LNCaP clone FGC (cell line): ENCODE results near the gene CNP.

Source experiments
- DNase-seq: peaks from one replicate; pipeline ENCODE4 v3.0.0-alpha.2; 2011; ENCODE audit warnings: low read depth
- H3K4me3 ChIP-seq: 2 replicates; pipeline ENCODE4 v1.5.1; 2011; ENCODE audit warnings: mild to moderate bottlenecking, low read depth, low read length, control low read depth
- CTCF ChIP-seq: IDR thresholded peaks from 2 replicates; pipeline ENCODE4 v1.5.1; 2012; ENCODE audit warnings: mild to moderate bottlenecking; ENCODE audit not compliant: control insufficient read depth, insufficient read depth; ENCODE audit errors: extremely low read depth

CNP gene

GRCh38 chr17:41982026-41982760, 15.6 kb downstream of the CNP start:
- no peak for TF ChIP-seq CTCF
- DNase-seq: no peak
- no peak overlapping the region for H3K4me3 ChIP-seq

GRCh38 chr17:41984454-41984853, 17.9 kb downstream of the CNP start:
- no peak for DNase-seq
- TF ChIP-seq CTCF: no peak
- no peak overlapping the region for H3K4me3 ChIP-seq

GRCh38 chr17:41985919-41986318, 19.3 kb downstream of the CNP start:
- no peak for DNase-seq
- TF ChIP-seq CTCF: no peak
- no peak overlapping the region for H3K4me3 ChIP-seq

- no peak for DNase-seq
- TF ChIP-seq CTCF: no peak
- H3K4me3 ChIP-seq: no peak overlapping the region
Measured at GRCh38 chr17:41986634-41987033, 20.0 kb downstream of the CNP start.

GRCh38 chr17:41987642-41988041, 21.0 kb downstream of the CNP start:
- TF ChIP-seq CTCF: no peak
- no peak overlapping the region for H3K4me3 ChIP-seq
- DNase-seq: no peak

- no peak for TF ChIP-seq CTCF
- DNase-seq: no peak
- no peak overlapping the region for H3K4me3 ChIP-seq
Measured at GRCh38 chr17:41988418-41988817, 21.8 kb downstream of the CNP start.

GRCh38 chr17:41989702-41990419, 23.3 kb downstream of the CNP start:
- no peak for DNase-seq
- no peak overlapping the region for H3K4me3 ChIP-seq
- TF ChIP-seq CTCF: no peak
